DMS153 treated with DMSO at 0.1 percent for 48 hours (cell line): ENCODE measurements around the gene MYBPHL.

Source experiments
- DNase-seq: peaks from one replicate; lab custom pipeline; 2025; ENCODE audit not compliant: unreplicated experiment; lab: John Stamatoyannopoulos, UW

MYBPHL gene

DNA sequence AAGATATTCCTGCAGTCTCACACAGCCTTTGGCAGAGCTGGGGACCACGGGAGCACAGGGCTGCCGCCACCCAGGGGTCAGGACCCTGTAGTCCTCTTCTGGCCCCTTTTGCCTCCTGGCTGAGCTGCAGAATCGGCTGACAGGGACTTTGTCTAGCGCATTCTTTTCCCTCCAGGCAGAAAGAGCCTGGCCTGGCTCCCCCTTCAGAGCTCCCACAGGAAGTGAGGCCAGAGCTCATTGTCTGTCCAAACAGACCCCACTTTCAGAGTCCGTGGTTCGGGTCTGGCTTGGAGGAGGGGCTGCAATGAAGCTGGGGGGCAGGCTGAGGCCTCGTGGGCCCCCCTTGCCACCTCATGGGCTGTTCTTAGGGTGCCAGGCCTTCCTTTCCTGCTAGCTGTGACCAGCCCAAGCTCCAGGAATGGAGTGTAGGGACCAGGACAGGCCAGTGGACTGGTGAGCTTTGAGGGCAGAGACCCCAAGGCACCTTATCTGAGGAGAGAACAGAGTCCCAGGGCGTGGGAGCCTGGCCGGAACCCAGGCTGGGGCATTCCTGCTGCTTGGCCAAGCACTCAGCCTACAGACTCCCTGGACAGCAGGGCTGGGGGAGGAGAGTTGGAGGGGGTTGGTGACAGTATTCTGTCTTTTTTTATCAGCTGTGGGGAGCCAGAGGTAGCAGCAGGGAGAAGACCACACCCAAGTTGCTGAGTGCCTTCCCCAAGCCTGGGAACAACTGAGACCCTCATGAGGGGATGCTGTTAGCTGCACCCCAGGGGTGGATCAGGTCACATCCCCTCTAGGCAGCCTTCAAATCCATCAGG lies 52.8 kb downstream of the MYBPHL start:
- DNase-seq: no peak

DNA sequence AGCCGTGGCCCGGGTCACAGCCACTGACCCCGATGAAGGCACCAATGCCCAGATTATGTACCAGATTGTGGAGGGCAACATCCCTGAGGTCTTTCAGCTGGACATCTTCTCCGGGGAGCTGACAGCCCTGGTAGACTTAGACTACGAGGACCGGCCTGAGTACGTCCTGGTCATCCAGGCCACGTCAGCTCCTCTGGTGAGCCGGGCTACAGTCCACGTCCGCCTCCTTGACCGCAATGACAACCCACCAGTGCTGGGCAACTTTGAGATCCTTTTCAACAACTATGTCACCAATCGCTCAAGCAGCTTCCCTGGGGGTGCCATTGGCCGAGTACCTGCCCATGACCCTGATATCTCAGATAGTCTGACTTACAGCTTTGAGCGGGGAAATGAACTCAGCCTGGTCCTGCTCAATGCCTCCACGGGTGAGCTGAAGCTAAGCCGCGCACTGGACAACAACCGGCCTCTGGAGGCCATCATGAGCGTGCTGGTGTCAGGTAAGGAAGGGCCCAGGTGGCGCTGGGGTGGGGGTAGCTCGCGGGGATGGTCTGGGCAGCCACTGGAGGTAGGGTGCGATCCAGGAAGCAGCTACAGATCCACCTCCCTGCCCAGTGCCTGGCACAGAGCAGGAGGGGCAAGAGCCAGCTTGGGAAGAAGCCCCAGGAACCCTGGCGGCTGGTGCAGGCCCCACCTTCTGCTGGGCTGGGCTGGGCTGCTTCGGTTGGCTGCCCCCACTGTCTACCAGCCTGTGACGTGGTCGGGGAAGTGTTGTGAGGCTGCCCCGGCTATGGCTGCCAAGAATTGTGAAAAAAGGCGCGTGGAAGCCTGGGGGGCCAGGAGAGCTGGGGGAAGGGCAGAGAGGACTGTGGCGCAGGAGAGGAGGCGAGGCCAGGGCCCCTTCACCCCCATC lies 53.7 kb downstream of the MYBPHL start:
- DNase-seq: no peak

DNA sequence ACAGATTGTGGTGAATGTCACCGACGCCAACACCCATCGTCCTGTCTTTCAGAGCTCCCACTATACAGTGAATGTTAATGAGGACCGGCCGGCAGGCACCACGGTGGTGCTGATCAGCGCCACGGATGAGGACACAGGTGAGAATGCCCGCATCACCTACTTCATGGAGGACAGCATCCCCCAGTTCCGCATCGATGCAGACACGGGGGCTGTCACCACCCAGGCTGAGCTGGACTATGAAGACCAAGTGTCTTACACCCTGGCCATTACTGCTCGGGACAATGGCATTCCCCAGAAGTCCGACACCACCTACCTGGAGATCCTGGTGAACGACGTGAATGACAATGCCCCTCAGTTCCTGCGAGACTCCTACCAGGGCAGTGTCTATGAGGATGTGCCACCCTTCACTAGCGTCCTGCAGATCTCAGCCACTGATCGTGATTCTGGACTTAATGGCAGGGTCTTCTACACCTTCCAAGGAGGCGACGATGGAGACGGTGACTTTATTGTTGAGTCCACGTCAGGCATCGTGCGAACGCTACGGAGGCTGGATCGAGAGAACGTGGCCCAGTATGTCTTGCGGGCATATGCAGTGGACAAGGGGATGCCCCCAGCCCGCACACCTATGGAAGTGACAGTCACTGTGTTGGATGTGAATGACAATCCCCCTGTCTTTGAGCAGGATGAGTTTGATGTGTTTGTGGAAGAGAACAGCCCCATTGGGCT lies 54.5 kb downstream of the MYBPHL start:
- DNase-seq: no peak

DNA sequence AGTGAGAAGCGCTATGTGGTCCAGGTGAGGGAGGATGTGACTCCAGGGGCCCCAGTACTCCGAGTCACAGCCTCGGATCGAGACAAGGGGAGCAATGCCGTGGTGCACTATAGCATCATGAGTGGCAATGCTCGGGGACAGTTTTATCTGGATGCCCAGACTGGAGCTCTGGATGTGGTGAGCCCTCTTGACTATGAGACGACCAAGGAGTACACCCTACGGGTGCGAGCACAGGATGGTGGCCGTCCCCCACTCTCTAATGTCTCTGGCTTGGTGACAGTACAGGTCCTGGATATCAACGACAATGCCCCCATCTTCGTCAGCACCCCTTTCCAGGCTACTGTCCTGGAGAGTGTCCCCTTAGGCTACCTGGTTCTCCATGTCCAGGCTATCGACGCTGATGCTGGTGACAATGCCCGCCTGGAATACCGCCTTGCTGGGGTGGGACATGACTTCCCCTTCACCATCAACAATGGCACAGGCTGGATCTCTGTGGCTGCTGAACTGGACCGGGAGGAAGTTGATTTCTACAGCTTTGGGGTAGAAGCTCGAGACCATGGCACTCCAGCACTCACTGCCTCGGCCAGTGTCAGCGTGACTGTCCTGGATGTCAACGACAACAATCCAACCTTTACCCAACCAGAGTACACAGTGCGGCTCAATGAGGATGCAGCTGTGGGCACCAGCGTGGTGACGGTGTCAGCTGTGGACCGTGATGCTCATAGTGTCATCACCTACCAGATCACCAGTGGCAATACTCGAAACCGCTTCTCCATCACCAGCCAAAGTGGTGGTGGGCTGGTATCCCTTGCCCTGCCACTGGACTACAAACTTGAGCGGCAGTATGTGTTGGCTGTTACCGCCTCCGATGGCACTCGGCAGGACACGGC lies 55.3 kb downstream of the MYBPHL start:
- no peak for DNase-seq

DNA sequence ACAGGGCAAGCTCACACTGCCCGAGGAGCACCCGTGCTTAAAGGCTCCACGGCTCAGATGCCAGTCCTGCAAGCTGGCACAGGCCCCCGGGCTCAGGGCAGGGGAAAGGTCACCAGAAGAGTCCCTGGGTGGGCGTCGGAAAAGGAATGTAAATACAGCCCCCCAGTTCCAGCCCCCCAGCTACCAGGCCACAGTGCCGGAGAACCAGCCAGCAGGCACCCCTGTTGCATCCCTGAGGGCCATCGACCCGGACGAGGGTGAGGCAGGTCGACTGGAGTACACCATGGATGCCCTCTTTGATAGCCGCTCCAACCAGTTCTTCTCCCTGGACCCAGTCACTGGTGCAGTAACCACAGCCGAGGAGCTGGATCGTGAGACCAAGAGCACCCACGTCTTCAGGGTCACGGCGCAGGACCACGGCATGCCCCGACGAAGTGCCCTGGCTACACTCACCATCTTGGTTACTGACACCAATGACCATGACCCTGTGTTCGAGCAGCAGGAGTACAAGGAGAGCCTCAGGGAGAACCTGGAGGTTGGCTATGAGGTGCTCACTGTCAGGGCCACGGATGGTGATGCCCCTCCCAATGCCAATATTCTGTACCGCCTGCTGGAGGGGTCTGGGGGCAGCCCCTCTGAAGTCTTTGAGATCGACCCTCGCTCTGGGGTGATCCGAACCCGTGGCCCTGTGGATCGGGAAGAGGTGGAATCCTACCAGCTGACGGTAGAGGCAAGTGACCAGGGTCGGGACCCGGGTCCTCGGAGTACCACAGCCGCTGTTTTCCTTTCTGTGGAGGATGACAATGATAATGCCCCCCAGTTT lies 56.1 kb downstream of the MYBPHL start:
- no peak for DNase-seq

DNA sequence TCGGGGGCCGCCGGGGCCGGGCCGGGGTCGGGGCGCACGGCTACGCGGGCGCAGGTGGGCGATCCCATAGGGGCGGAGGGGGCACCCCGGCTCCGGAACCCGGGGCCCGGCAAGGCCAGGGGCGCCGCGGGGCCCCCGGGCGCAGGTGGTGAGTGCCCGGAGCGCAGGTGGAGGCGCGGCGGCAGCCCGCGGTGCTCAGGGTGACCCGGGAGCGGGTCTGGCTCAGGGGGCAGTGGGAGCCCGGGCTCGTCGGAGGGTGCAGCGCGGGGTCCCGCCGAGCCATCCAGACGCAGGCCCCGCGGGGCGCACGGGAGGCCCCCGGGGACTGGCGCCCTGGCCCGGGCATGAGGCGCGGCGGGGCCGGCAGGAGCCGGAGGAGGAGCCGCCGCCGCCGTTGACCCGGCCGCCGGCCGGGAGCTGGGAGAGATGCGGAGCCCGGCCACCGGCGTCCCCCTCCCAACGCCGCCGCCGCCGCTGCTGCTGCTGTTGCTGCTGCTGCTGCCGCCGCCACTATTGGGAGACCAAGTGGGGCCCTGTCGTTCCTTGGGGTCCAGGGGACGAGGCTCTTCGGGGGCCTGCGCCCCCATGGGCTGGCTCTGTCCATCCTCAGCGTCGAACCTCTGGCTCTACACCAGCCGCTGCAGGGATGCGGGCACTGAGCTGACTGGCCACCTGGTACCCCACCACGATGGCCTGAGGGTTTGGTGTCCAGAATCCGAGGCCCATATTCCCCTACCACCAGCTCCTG lies 57.0 kb downstream of the MYBPHL start:
- no peak for DNase-seq

DNA sequence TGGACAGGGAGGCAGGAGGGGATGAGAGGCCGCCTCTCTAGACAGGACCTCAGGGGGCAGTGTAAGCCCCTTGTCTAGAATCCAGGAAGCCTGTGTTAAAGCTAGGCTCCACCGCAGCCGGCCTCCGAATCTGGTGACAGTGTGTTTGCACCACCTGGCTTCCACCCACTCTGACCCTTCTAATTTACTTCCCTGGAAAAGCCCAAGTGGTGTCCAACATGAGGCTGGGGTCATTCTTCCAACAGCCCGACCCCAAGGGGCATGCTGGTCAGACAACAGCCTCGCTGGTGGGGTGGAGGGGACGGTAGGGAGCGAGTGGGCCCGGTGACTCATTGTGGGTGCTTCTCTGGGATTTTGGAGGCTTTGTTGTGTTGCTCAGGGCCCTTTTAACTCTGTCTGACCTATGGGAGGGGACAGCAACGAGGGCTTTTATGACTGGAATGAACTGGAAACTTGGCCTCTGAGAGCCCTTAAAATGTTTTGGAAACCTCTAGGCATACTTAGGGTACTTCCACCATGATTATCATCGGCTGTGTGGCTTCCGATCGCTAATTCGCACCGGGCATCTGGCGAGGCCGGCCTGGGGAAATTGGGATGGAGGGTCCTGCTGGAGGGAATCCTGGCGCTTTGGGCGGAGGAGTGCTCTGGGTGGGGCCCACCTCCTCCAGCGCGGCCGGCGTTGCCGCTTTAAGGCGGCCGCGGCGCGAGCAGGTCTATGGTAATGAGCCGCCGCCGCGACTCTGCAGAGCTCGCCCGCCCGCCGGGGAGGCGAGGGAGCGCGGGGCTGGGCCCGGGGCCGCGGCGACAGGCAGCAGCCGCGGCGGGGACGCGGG lies 57.8 kb downstream of the MYBPHL start, which contains the start of gene CELSR2:
CELSR2 (plus strand) TSS at position 743 of the 833 bp plus-strand sequence. CDS start 541 bp downstream, outside the sequence.
- peak; percentile 38 for DNase-seq

DNA sequence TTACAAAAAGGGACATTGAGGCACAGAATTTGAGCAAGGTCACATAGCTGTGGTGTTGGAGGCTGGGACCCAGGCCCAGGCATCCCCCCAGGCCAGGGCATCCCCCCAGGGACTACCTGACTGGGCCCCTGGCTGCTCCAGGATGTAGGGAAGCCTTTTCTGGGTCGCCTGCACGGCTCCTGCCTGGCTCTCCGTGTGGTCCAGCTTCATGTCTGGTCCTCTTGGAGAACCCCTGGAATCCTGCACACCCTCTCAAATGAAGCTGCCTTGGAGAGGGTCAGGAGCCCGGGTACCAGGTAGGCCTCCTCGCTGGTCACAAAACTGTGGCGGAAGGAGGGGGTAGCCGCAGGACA lies 58.4 kb downstream of the MYBPHL start:
- no peak for DNase-seq

DNA sequence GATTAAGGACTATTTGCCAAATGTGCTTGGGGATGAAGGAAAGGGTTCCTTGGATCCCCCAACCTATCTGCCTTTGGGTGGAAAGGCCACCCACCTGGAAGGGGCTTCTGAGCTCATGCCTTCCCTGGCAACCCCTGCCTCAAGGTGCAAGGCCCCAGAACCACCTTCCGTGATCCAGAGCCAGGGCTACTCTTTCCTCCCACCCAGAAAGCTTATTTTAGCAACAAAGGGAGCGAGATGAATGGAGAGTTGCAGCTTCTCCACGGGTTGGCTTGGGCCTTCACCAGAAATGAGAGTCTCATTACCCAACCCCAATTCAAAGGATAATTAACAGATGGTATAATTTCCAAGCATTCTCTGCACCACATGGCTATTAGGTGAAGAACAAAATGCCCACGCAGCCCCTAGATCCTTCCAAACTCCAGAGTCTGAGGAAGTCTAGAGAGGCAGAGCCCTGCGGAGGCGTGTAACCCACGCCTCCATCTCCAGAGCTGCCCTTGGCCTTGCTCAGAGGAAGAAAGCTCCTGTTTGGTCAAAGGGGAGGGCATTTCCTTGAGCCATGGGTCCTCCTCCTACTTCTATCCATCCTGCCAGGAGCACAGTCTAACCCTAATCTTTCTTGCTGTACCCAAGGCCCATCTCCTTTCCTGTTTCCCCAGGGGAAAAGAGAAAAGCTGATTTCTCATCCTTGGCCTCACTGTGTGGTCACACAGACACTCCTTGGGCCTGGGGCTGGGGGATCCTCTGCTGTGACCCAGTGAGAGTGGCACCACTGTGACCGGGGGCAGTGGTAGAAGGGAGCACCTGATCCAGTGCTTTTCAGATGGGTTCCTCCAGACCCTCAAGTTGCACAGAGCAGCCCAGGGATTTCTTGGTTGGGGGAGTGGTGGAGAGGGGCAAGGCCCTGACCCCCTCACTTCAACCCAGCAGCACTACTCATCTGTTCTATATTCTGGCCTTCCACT lies 59.1 kb downstream of the MYBPHL start:
- no peak for DNase-seq

DNA sequence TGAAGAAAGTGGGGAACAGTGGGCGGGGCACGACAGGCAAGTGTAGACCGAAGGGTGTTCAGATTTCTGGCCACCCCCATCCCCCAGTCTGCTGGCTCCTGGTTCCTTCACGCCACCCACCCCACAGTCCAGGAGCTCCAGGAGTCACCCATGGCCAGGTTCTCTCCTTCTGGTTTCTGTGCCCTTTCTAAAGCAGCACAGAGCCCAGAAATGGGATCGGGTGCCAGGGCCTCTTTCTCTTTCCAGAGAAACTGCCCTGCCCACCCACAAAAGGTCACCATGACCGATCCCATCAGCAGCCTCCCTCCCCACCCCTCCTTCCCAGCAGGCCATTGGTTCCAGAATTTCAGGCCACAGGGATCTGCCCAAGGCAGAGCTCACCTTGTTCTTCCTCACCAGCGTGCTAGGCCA lies 60.7 kb downstream of the MYBPHL start:
- no peak for DNase-seq

DNA sequence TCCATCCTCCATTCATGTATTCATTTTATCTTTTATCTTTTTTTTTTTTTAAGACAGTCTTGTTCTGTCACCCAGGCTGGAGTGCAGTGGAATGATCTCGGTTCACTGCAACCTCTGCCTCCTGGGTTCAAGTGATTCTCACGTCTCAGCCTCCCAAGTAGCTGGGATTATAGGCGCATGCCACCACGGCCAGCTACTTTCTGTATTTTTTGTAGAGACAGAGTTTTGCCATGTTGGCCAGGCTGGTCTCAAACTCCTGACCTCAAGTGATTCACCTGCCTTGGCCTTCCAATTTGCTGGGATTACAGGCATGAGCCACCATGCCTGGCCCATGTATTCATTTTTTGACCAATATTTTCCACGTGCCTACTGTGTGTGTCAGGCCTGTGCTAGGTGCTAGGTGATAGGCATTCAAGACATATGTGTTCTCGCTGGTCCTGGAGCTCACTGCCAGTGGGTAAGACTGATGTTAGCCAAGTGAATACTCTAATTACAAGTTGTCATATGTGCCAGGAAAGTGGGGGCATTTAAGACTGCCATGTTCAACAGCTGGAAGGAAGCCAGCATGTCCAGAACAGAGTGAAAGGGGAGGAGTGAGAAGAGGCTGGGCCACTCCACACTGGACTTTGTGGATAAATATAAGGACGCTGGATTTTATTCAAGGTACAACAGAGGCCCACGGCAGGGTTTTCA lies 62.8 kb downstream of the MYBPHL start:
- DNase-seq: no peak

DNA sequence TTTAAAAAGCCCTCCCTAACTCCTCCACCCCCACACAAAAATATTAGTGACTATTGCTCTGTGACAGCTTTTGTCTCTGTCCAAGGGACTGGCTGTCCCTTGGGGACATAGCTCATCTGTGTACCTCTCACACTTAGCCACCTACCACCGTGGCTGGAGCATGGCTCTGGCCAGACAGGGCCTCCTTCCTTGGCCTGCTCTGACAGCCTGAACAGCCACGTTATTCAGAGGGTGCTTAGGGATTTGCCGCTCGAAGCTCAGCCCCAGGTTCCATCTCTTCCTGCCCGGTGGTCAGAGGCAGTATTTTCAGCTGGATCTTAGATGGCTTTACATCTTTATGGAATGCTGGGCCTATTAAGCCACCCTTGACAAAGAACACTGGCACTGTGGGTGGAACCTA lies 63.6 kb downstream of the MYBPHL start:
- no peak for DNase-seq

DNA sequence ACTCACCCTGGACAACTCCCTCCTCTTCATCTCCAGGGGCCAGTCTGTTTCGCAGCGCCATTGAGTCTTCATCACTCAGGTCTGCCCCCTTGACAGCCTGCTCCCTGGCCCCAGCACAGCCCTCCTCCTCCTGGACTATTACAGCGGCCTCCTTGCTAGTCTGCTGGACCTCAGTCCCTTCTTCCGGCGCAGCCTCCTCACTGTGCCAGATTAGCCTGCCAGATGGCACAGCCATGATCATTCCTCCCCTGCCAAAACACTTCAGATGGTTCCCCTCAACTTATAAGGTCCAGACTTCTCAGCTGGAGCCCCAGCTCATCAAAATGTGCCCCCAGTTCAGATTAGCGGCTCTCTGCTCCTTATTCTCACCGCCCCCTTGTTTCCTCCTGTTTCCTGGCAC lies 64.4 kb downstream of the MYBPHL start:
- DNase-seq: no peak
